MCF 10A (cell line): ENCODE data around the gene NISCH. TPM values are rescaled to one million over a fixed set of nuclear protein-coding genes. Genes with fewer than 3 reads are reported as not detected.
A peak's percentile ranks its signal among the peaks of the same experiment; 100 is the strongest.

Experiments
- BruUV-seq: library from RNA; stranded (reverse); fragments of 400-500 nt; replicated peaks from 2 replicates; lab custom pipeline; 2021; lab: Mats Ljungman, UMichigan
- CTCF ChIA-PET: fragments of 300-600 bp; sonication (Branson Sonifier 250); formaldehyde crosslinking; extraction: SDS; loops from one replicate; lab custom pipeline; 2021; ENCODE audit warnings: antibody characterized with exemption, inconsistent platforms; lab: Yijun Ruan, JAX
- POLR2A ChIA-PET: fragments of 300-600, 350-650 bp; sonication (Branson Sonifier 250); formaldehyde crosslinking; extraction: SDS; loops from one replicate; lab custom pipeline; 2020; ENCODE audit warnings: antibody characterized with exemption, inconsistent platforms; lab: Yijun Ruan, JAX
- DNase-seq: peaks from one replicate; pipeline ENCODE4 v3.0.0-alpha.2; 2018; ENCODE audit not compliant: unreplicated experiment
- H3K27ac Mint-ChIP-seq: one replicate; pipeline ENCODE4 v1.8.0; 2022; ENCODE audit warnings: mild to moderate bottlenecking, low read depth, mixed read lengths; ENCODE audit not compliant: unreplicated experiment
- H3K27me3 Mint-ChIP-seq: one replicate; pipeline ENCODE4 v1.8.0; 2022; ENCODE audit warnings: mixed read lengths; ENCODE audit not compliant: insufficient read depth, unreplicated experiment
- H3K36me3 Mint-ChIP-seq: one replicate; pipeline ENCODE4 v1.8.0; 2022; ENCODE audit warnings: mild to moderate bottlenecking, moderate library complexity, mixed read lengths; ENCODE audit not compliant: insufficient read depth, unreplicated experiment
- H3K4me1 Mint-ChIP-seq: one replicate; pipeline ENCODE4 v1.8.0; 2022; ENCODE audit warnings: mixed read lengths; ENCODE audit not compliant: insufficient read depth, unreplicated experiment
- H3K4me3 Mint-ChIP-seq: one replicate; pipeline ENCODE4 v1.8.0; 2022; ENCODE audit warnings: mild to moderate bottlenecking, moderate library complexity, mixed read lengths; ENCODE audit not compliant: unreplicated experiment
- H3K9me3 Mint-ChIP-seq: one replicate; pipeline ENCODE4 v1.8.0; 2022; ENCODE audit warnings: mixed read lengths; ENCODE audit not compliant: unreplicated experiment
- CTCF ChIP-seq: fragments of 200-600 bp; IDR thresholded peaks from one replicate; pipeline ENCODE4 v1.8.0; 2022; ENCODE audit warnings: antibody characterized with exemption, mild to moderate bottlenecking; ENCODE audit not compliant: unreplicated experiment
- intact Hi-C: fragments of 100-400 bp; cut with micrococcal nuclease; formaldehyde crosslinking; loops from 2 replicates; pipeline ENCODE4 v1.14.1; 2022
- total RNA-seq: library from RNA; stranded (reverse); gene quantifications from 2 replicates; pipeline ENCODE4 v1.2.3, GENCODE V29; 2022

Gene NISCH
- total RNA-seq, 1 experiment from 2014 or later: 60.5 TPM

- Mint-ChIP-seq H3K27ac (no peak overlapping the region), H3K4me3 (no peak overlapping the region), H3K27me3 (no peaks in the 10 kb centered on the region), H3K9me3 (no peaks in the 10 kb centered on the region), H3K4me1 (no peaks in the 10 kb centered on the region), H3K36me3 (peaks cover 6% of the 10 kb centered on the region)
- DNase-seq: peak; percentile 68
- BruUV-seq: no TSS peak
- intact Hi-C loops: loop anchor here (1.0 to 10.0 kb wide), 3 partner anchors 19 to 212 kb away; partner anchors contain the start of gene TWF2
- peak; percentile 99 for TF ChIP-seq CTCF
- ChIA-PET POLR2A (interaction anchor here (0.7 kb wide), 1 partner anchor 15 kb away, joined by 3 read pairs; no protein-coding TSS in a partner anchor), CTCF (interaction anchor here (0.5 to 8.3 kb wide), 17 partner anchors 8 to 1907 kb away, joined by 3 to 278 read pairs (median 4); no protein-coding TSS in a partner anchor)
Observed at GRCh38 chr3:52446631-52447511, 8.5 kb upstream of the NISCH start.

GRCh38 chr3:52447512-52448355, 7.7 kb upstream of the NISCH start:
- no peak for TF ChIP-seq CTCF
- H3K36me3 Mint-ChIP-seq: peaks cover 6% of the 10 kb centered on the region
- H3K9me3 Mint-ChIP-seq: no peaks in the 10 kb centered on the region
- no peak overlapping the region for H3K4me3 Mint-ChIP-seq
- ChIA-PET POLR2A (interaction anchor here (0.7 to 1.5 kb wide), 6 partner anchors 9 to 159 kb away, joined by 3 to 6 read pairs (median 4); no protein-coding TSS in a partner anchor), CTCF (interaction anchor here (0.5 to 8.3 kb wide), 20 partner anchors 9 to 660 kb away, joined by 3 to 278 read pairs (median 4); partner anchors contain the start of gene UQCC5)
- BruUV-seq: no TSS peak
- intact Hi-C loops: loop anchor here (1.0 to 10.0 kb wide), 3 partner anchors 19 to 213 kb away; partner anchors contain the start of gene TWF2
- no peak for DNase-seq
- no peaks in the 10 kb centered on the region for H3K4me1 Mint-ChIP-seq
- no peak overlapping the region for H3K27ac Mint-ChIP-seq
- no peaks in the 10 kb centered on the region for H3K27me3 Mint-ChIP-seq

GRCh38 chr3:52450489-52451236, 4.7 kb upstream of the NISCH start:
- CTCF ChIA-PET: interaction anchor here (0.5 to 8.3 kb wide), 6 partner anchors 21 to 594 kb away, joined by 3 to 278 read pairs (median 3); no protein-coding TSS in a partner anchor
- no TSS peak for BruUV-seq
- no peak for TF ChIP-seq CTCF

More at GRCh38 chr3:52450489-52451236, 4.7 kb upstream of the NISCH start:
- intact Hi-C loops: no loop called here
- H3K27me3 Mint-ChIP-seq: no peaks in the 10 kb centered on the region
- no peaks in the 10 kb centered on the region for H3K9me3 Mint-ChIP-seq
- H3K4me1 Mint-ChIP-seq: peaks cover 6% of the 10 kb centered on the region
- no peak for DNase-seq
- peaks cover 6% of the 10 kb centered on the region for H3K36me3 Mint-ChIP-seq
- no peak overlapping the region for H3K27ac Mint-ChIP-seq
- no peak overlapping the region for H3K4me3 Mint-ChIP-seq
- POLR2A ChIA-PET: interaction anchor here (0.8 to 2.0 kb wide), 2 partner anchors 23 to 444 kb away, joined by 3 to 6 read pairs; no protein-coding TSS in a partner anchor
